GM19328 (cell line): ENCODE results near the gene TOR3A.

ENCODE experiments used
- ATAC-seq: cut with Tn5 transposase; IDR thresholded peaks from one replicate; pipeline ENCODE4 v1.9.1; 2021; ENCODE audit warnings: mild to moderate bottlenecking, moderate library complexity; ENCODE audit not compliant: unreplicated experiment

TOR3A gene

GRCh38 chr1:179145521-179145920 is 63.7 kb downstream of the TOR3A start:
- no peak for ATAC-seq
